Smooth muscle cell (in vitro differentiated cells): ENCODE results near the gene SCD5. TPM values are rescaled to one million over a fixed set of nuclear protein-coding genes. Genes with fewer than 3 reads are reported as not detected.

ENCODE experiments used
- DNase-seq: peaks from one replicate; lab custom pipeline; 2025; ENCODE audit not compliant: unreplicated experiment; lab: John Stamatoyannopoulos, UW
- H2AFZ ChIP-seq: fragments of 200-600 bp; sonication (generic); 2 replicates; pipeline ENCODE4 v1.6.0; 2016; ENCODE audit warnings: antibody characterized with exemption, low read depth, mild to moderate bottlenecking
- H3F3A ChIP-seq: fragments of 200-600 bp; sonication (generic); 2 replicates; pipeline ENCODE4 v1.6.0; 2017; ENCODE audit warnings: antibody characterized with exemption, low read depth
- H3K27ac ChIP-seq: fragments of 200-600 bp; sonication (generic); 2 replicates; pipeline ENCODE4 v1.5.1; 2016; ENCODE audit warnings: low read depth, mild to moderate bottlenecking
- H3K27me3 ChIP-seq: fragments of 200-600 bp; sonication (generic); 2 replicates; pipeline ENCODE4 v1.6.1; 2016; ENCODE audit warnings: low read depth, mild to moderate bottlenecking
- H3K36me3 ChIP-seq: fragments of 200-600 bp; sonication (generic); 2 replicates; pipeline ENCODE4 v1.5.1; 2016; ENCODE audit warnings: low read depth
- H3K4me1 ChIP-seq: fragments of 200-600 bp; sonication (generic); 2 replicates; pipeline ENCODE4 v1.5.1; 2016; ENCODE audit warnings: low read depth
- H3K4me2 ChIP-seq: fragments of 200-600 bp; sonication (generic); 2 replicates; pipeline ENCODE4 v1.6.0; 2016; ENCODE audit warnings: mild to moderate bottlenecking
- H3K4me3 ChIP-seq: fragments of 200-600 bp; sonication (generic); 2 replicates; pipeline ENCODE4 v1.5.1; 2016; ENCODE audit warnings: mild to moderate bottlenecking
- H3K79me2 ChIP-seq: fragments of 200-600 bp; sonication (generic); 2 replicates; pipeline ENCODE4 v1.6.0; 2016; ENCODE audit warnings: low read depth, mild to moderate bottlenecking
- H3K9ac ChIP-seq: fragments of 200-600 bp; sonication (generic); 2 replicates; pipeline ENCODE4 v1.6.0; 2016; ENCODE audit warnings: low read depth
- H3K9me3 ChIP-seq: fragments of 200-600 bp; sonication (generic); replicated peaks from 2 replicates; pipeline ENCODE4 v1.5.1; 2016; ENCODE audit warnings: low read depth
- H4K20me1 ChIP-seq: fragments of 200-600 bp; sonication (generic); 2 replicates; pipeline ENCODE4 v1.6.0; 2016; ENCODE audit warnings: low read depth
- WGBS: methylation state at CpG from one replicate; pipeline ENCODE4 v1.1.7; 2016; ENCODE audit warnings: low lambda C conversion rate; 5-methylcytosine and 5-hydroxymethylcytosine counted together
- polyA plus RNA-seq: library from polyadenylated mRNA; unstranded; fragments of >200 nt; fragmentation: Nextera tagmentation; extraction: Ambion mirVana; gene quantifications from 2 replicates; pipeline ENCODE4 v1.2.1, GENCODE V29; 2016
- total RNA-seq: library from RNA; depleted of rRNA; stranded (reverse); fragments of >200 nt; gene quantifications from 2 replicates; pipeline ENCODE4 v1.2.3, GENCODE V29; 2014
- TF ChIP-seq, protein P1 (sequence below): fragments of 200-600 bp; sonication (generic); IDR thresholded peaks from 2 replicates; pipeline ENCODE4 v1.5.1; 2017; ENCODE audit warnings: borderline replicate concordance, mild to moderate bottlenecking, antibody characterized with exemption; ENCODE audit not compliant: insufficient read depth, poor library complexity, severe bottlenecking

Gene SCD5
- total and polyA plus RNA-seq, 2 experiments from 2014 or later: 9.2 to 24.3 TPM

DNA sequence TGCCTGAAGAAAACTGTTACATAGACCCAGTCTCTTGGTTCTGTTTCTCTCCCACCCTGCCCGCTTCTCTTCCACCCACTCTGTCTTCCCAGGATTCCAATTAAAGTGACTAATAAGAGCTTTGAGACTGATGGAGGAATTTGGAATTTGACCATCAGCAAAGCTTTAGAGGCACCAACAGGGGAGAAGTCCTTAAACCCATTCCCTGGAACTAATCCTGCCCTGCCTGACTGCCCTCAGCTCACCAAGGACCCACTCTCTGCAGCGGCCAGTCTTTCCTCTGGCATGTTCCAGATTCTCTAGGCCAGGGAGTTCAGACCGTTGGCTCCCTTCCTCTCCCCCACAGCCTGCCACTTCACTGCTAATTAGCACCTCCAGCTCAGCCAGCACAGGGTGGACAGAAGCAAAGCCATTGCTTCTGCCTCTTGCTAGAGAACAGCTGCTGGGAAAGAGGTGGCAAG, 23.9 kb downstream of the SCD5 start:
- Histone ChIP-seq H3K9ac (no peak overlapping the region), H3K4me3 (no peak overlapping the region), H3K27me3 (no peaks in the 10 kb centered on the region), H3K9me3 (no peaks in the 10 kb centered on the region), H4K20me1 (no peaks in the 10 kb centered on the region), H3K4me1 (peaks cover 20% of the 10 kb centered on the region), H3F3A (no peaks in the 10 kb centered on the region), H2AFZ (peak overlapping the region; percentile 44), H3K79me2 (no peaks in the 10 kb centered on the region), H3K36me3 (no peaks in the 10 kb centered on the region), H3K4me2 (peak overlapping the region; percentile 71), H3K27ac (peak overlapping the region; percentile 42)
- WGBS: 8% methylated on average over 3 of the region's 3 CpGs
- TF ChIP-seq, protein P1, sequence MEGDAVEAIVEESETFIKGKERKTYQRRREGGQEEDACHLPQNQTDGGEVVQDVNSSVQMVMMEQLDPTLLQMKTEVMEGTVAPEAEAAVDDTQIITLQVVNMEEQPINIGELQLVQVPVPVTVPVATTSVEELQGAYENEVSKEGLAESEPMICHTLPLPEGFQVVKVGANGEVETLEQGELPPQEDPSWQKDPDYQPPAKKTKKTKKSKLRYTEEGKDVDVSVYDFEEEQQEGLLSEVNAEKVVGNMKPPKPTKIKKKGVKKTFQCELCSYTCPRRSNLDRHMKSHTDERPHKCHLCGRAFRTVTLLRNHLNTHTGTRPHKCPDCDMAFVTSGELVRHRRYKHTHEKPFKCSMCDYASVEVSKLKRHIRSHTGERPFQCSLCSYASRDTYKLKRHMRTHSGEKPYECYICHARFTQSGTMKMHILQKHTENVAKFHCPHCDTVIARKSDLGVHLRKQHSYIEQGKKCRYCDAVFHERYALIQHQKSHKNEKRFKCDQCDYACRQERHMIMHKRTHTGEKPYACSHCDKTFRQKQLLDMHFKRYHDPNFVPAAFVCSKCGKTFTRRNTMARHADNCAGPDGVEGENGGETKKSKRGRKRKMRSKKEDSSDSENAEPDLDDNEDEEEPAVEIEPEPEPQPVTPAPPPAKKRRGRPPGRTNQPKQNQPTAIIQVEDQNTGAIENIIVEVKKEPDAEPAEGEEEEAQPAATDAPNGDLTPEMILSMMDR: no peak
- no peak for DNase-seq

DNA sequence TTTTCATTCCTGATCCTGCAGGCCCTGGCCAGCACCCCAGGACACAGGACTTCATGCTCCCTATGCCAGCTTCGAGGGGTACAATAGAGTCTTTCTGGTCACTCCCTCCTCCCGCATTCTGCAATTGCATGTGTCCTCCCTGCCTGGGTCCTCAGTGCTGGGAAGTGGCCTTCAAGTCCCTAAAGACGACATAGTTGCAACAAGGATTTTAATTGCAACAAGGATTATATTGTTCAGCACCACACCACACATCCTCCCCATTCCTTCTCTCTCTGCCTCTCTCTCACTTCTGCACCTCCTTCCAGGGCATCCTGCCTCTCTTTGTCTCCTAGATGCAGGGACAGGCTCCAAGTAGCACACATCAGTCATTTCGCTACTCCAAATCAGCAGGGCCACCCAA, 25.5 kb downstream of the SCD5 start:
- H3K4me3 ChIP-seq: no peak overlapping the region
- TF ChIP-seq, protein P1: no peak
- H3K4me1 ChIP-seq: peaks cover 20% of the 10 kb centered on the region
- H3K9ac ChIP-seq: no peak overlapping the region
- H3K4me2 ChIP-seq: no peak overlapping the region
- H3F3A ChIP-seq: no peaks in the 10 kb centered on the region
- DNase-seq: no peak
- no peaks in the 10 kb centered on the region for H3K9me3 ChIP-seq
- WGBS: 78% methylated on average over 4 of the region's 4 CpGs
- H2AFZ ChIP-seq: no peak overlapping the region
- peaks cover 6% of the 10 kb centered on the region for H3K79me2 ChIP-seq
- no peak overlapping the region for H3K27ac ChIP-seq
- no peaks in the 10 kb centered on the region for H3K27me3 ChIP-seq
- no peaks in the 10 kb centered on the region for H3K36me3 ChIP-seq
- no peaks in the 10 kb centered on the region for H4K20me1 ChIP-seq

DNA sequence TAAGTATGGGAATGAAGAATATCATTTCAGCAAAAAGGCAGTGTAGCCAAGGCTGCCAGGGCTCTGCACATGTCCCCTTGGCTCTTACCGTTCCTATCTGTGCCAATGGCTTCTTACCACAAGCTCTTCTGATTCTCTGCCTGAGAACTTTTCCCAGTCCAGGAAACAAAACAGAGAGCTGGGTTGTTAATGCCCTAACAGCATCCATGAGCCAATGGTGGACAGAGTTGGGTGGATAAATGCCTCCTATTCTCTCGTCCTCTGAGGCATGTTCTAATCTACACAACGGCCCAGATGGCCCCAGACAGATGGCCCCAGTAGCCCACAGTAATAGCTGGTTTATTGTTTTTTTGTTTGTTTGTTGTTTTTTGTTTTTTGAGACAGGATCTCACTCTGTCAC, 28.0 kb downstream of the SCD5 start:
- H2AFZ ChIP-seq: no peak overlapping the region
- no peak overlapping the region for H3K4me3 ChIP-seq
- no peak for DNase-seq
- no peak overlapping the region for H3K4me2 ChIP-seq
- H4K20me1 ChIP-seq: no peaks in the 10 kb centered on the region
- 45% methylated on average over 3 of the region's 3 CpGs for WGBS
- peaks cover 13% of the 10 kb centered on the region for H3K4me1 ChIP-seq
- H3K27ac ChIP-seq: no peak overlapping the region
- H3K79me2 ChIP-seq: peaks cover 6% of the 10 kb centered on the region
- H3K9me3 ChIP-seq: peaks cover 7% of the 10 kb centered on the region
- no peaks in the 10 kb centered on the region for H3K27me3 ChIP-seq
- no peak overlapping the region for H3K9ac ChIP-seq
- TF ChIP-seq, protein P1: no peak
- H3F3A ChIP-seq: no peaks in the 10 kb centered on the region
- no peaks in the 10 kb centered on the region for H3K36me3 ChIP-seq

DNA sequence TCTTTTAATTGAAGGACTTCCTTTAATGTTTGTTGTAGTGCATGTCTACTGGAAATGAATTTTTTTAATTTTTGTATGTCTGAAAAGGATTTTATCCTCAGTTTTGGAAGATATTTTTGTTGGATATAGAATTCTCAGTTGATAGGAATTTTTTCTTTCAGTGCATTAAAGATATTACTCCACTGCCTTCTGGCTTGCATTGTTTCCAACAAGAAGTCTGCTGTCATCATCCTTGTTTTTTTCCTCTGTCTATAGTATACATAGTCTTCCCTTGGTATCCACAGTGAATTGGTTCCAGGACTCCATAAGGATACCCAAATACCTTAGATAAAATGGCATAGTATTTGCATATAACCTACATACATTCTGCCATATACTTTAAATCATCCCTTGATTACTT, 33.5 kb downstream of the SCD5 start:
- Histone ChIP-seq H3K27ac (no peak overlapping the region), H3K4me2 (no peak overlapping the region), H3K9me3 (peaks cover 12% of the 10 kb centered on the region), H3K4me3 (no peak overlapping the region), H4K20me1 (no peaks in the 10 kb centered on the region), H3K36me3 (no peaks in the 10 kb centered on the region), H3F3A (no peaks in the 10 kb centered on the region), H3K27me3 (no peaks in the 10 kb centered on the region), H3K79me2 (peaks cover 6% of the 10 kb centered on the region), H2AFZ (no peak overlapping the region), H3K4me1 (no peaks in the 10 kb centered on the region), H3K9ac (no peak overlapping the region)
- DNase-seq: no peak
- TF ChIP-seq, protein P1: no peak
